HG03439 (cell line): Measurements from ENCODE around the gene KRTAP5-2.

ENCODE experiments used
- ATAC-seq: cut with Tn5 transposase; IDR thresholded peaks from one replicate; pipeline ENCODE4 v1.9.1; 2021; ENCODE audit warnings: mild to moderate bottlenecking, moderate library complexity; ENCODE audit not compliant: unreplicated experiment

The KRTAP5-2 gene

DNA sequence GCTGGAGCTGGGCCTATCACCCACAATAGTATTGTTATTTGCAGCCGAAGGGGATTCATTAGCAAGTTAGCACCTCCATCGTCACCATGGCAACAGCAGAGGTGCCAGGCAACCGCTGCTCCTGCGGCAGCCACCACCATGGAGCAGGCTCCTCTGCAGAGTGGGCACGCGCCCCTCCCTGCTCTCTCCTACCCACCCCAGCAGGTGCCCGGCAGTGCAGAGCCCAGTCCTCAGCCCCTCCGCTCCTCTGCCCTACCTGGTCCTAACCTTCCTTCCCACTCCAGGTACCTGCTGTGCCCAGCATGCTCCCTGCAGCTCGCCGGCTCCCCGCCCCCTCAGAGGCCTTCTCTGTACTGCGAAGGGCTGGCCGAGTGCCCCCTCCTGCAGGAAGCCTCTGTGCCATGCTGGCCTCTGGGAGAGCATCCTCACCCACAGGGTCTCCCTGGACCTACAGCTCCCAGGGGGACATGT is 29.6 kb downstream of the KRTAP5-2 start:
- ATAC-seq: no peak

DNA sequence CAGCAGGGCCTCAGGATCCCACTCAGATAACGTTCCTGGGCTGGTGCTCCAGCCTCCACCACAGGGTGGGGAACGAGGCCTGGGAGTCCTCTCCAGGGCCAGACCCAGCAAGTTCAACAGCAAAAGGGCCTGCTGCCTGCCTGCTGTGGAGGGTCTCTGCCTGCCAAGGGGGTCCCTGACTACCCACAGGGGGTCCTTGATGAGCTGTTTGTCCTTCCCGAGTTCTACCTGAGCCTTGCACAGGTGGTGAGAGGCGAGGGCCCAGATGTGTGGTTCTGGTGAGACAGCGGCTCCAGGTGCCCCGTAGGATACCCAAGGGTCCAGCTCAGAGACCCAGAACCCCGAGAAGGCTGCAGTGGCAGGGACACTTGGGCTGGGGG is 30.4 kb downstream of the KRTAP5-2 start:
- ATAC-seq: no peak

- no peak for ATAC-seq
Measured at GRCh38 chr11:1567052-1567720, 30.9 kb downstream of the KRTAP5-2 start.

- no peak for ATAC-seq
Measured at GRCh38 chr11:1566381-1567051, 31.6 kb downstream of the KRTAP5-2 start.

GRCh38 chr11:1565904-1566247 is 32.2 kb downstream of the KRTAP5-2 start:
- no peak for ATAC-seq

GRCh38 chr11:1565173-1565903 is 32.8 kb downstream of the KRTAP5-2 start:
- no peak for ATAC-seq

- no peak for ATAC-seq
Measured at GRCh38 chr11:1564535-1565172, 33.4 kb downstream of the KRTAP5-2 start.

- ATAC-seq: no peak
Measured at GRCh38 chr11:1563697-1564534, 34.2 kb downstream of the KRTAP5-2 start.

DNA sequence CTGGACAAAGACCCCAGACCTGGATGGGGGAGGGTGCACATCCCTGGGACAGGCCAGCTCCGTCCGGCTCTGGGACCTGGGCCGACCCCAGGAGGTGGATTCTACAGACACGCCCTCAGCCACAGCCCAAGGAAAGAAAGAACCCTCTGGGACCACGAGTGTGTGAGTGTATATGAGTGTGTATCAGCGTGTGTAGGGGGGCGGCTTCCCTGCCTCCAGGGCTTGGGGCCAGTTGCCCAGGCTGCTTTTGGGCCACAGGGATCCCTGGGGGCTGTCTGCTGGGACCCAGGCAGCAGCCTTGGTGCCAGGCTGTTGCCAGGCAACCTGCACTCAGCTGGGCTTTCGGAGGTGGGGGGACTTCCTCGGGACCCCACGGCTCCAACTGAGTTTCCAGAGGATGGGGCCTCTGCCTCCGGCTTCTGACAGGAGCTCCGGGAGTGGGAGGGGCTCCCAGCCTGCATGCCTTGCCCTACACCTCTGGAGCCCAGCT is 34.9 kb downstream of the KRTAP5-2 start:
- no peak for ATAC-seq

DNA sequence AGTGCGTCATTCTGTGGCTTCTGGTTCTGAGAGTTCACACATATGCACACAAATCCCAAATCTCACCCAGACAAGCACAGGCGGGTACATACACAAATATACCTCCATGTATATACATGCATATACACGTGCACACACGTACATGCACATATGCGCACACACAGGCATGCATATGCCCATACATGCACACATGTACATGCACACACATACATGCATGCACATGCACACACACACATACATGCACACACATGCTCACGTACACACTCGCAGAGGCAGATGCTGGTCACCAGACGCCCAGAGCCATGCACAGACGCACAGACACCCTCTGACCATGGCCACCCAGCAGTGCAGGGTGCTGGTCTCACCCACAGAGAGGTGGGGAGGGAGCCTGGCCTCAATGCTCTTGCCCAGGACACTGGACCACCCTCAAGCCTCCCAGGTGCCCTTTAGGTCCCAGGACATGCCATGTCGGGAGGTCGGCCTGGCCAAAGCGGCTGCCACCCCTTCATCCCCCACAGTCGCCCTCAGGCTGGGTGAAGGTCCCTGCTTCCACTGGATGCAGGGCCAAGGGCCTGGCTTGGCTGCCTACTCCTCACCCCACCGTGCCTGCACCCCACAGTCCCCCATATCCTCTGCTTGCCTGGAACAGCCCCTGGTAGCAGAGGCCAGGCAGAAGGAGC is 35.5 kb downstream of the KRTAP5-2 start:
- no peak for ATAC-seq

DNA sequence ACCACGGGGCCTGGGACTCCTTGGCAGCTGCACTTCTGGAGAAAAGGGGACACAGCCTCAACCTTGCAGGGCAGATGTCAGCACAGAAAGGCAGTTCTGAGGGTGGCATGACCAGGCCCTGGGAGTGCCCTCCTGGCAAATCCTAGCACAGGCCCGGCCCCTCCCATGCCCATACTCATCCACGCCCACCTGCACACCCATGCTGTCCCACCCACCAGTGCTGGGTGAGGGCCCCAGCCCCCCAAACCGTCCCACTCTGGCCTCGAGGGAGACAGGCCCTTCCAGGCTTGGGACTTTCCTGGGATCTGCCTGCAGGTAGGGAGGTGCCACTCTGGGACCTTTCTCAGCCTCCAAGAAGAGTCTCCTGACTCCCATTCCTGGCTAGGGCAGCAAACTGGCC is 36.1 kb downstream of the KRTAP5-2 start:
- no peak for ATAC-seq

DNA sequence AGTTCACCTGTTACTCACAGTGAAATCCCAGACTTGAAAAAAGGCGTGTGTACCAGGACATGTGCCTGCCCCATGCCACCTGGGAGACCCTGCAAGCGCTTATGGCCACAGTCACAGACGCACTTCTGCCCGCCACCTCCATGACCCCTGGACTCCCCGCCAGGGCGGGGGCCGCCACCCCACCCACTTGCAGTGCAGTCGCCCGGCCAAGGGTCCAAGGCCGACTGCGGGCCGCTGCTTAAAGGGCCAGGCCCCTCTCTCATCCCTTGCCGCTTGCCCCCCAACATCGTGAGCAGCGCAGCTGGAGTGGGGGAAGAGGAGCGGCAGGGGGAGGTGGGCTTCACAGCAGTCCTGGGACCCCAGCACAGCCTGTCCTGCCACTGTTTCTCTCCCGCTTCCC is 36.8 kb downstream of the KRTAP5-2 start:
- no peak for ATAC-seq

DNA sequence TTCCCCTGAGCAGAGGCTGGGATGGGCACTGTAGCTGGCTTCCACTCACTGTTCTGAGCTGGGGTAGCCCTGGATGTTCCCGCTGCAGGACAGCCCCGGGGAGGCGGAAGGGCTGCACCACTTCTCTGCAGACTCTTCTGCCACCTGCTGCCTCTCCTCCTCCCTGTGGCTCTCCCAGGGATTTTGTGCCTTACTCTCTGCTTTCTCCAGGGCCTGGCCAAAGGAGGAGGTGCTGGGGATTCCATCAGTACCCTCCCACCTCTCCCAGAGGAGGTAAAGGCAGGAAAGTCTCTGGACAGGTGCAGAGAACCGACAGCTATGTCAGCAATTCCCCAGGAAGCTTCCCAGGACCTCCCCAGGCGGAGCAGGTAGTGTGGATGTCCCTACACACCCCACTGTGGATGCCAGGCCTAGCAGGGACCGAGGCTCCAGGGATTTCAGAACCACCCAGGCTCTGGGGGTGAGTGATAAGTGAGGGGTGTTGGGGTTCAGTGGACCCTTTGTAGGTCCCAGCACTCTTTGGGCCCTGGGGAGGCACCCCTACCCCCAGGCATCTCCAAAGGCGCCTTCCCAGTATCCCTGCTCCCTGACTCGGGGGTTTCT is 37.3 kb downstream of the KRTAP5-2 start:
- no peak for ATAC-seq

GRCh38 chr11:1560002-1560648 is 38.0 kb downstream of the KRTAP5-2 start:
- no peak for ATAC-seq

- ATAC-seq: no peak
Measured at GRCh38 chr11:1559111-1559951, 38.8 kb downstream of the KRTAP5-2 start.

DNA sequence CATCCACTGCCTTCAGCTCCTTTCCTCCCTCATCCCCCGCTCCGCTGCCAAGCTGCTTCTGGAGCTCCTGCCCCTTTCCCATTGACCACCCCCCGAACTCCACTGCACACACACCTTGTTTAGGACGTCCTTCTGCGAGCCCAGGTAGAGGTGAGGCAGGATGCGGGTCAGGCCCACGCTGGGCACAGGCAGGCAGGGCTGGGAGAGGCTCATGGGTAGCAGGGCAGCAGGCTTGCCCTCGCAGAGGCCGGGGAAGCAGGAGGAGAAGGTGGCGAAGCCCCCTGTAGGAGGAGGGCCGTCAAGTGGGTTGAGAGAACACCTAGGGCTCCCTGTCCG is 39.4 kb downstream of the KRTAP5-2 start:
- no peak for ATAC-seq

- no peak for ATAC-seq
Measured at GRCh38 chr11:1557904-1558774, 40.0 kb downstream of the KRTAP5-2 start.
